Stimulated activated CD8-positive, alpha-beta memory T cell treated with anti-CD3 and anti-CD28 coated beads, Interleukin-15, amount 100 ng/mL, for 24 hours (primary cell): Measurements from ENCODE around the gene MGAT4A.

Experiments used
- DNase-seq: peaks from one replicate; pipeline ENCODE4 v3.0.0-alpha.2; 2020; ENCODE audit warnings: low read depth

Gene MGAT4A

DNA sequence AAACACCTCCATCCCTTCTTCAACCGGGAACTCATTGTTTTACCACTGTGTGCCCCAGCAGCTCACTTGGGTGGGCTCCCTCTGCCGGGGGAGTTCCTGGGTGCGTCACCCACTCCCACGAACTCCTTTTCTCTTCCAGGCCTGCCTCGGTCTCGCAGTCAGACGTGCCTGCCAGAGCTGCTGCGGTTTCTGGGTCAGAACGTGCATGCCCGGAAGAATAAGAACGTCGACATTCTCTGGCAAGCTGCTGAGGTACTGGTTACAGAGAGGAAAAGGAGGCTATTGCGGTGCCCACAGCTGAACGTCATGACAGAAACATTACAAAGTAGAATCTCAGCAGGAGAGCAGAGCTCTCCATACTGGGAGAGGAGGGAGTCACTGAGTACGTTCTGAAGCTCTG lies 158.3 kb downstream of the MGAT4A start:
- DNase-seq = no peak

DNA sequence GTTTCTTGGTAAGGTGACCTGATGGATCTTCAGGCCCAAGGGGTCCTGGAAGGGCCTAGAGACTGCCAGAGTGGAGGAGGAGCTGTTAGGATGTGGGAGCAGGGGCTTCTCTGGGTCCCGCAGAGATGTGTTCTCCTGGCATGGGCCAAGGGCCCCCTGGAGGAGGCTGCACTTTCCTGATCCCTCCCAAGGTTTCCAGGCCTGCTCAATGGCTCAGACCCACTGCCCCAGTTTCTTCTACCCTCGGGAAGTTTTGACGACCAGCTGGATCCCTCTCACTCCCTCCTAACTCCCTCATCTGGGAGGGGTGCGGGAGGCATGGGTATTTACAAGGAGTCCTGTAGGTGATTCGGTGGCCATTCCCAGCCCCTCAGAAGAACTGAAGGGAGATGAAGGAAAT lies 158.7 kb downstream of the MGAT4A start:
- no peak for DNase-seq

DNA sequence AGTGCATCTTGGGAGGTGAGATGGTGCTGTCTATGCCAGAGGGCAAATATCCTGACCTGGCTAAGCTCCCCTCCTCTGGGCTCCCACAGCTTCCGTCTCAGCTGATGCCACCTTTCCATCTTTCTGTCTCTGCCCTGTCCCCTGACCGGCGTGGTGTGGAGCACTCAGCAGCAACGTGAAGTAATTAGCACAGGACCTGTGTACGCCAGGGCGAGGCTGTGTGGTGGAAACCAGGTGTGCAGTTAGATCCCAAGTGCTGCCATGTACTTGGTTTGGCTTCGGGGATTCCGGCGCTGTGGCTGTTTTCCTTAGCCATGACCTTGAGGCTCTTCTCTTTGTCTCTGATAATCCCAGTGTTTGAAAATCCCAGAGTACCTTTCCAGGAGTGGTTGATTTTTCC lies 159.1 kb downstream of the MGAT4A start:
- no peak for DNase-seq

- no peak for DNase-seq
These were observed 159.7 kb downstream of the MGAT4A start for GRCh38 chr2:98571121-98571701.

GRCh38 chr2:98570356-98570755 lies 160.6 kb downstream of the MGAT4A start:
- no peak for DNase-seq

DNA sequence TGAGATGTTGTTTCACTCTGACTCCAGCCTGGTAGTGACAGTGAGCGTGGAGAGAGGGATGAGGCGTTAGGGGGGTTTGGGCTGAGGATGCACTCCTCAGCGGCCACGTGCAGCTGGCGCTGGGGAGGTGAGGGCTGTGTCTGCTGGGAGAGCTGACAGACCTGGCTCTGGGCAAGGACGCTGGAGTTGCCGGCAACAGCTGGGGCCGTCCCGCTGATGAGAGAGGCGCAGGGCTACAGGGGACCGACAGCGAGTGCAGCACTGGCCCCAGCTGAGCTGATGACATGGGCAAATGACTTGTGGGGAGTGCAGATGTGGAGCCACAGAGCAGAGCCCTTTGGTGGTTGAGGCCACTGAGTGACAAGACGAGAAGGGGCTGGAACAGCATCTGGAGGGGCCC lies 161.0 kb downstream of the MGAT4A start:
- DNase-seq = no peak

GRCh38 chr2:98569197-98569793 lies 161.6 kb downstream of the MGAT4A start:
- DNase-seq = peak; percentile 69
